PC-9 (cell line): Measurements from ENCODE around the gene PRRT2. TPM values are rescaled to one million over a fixed set of nuclear protein-coding genes. Genes with fewer than 3 reads are reported as not detected.

Source experiments
- BruUV-seq: library from RNA; stranded (reverse); fragments of 400-500 nt; replicated peaks from 2 replicates; lab custom pipeline; 2021; lab: Mats Ljungman, UMichigan
- CTCF ChIA-PET: fragments of 300-600 bp; sonication (Branson Sonifier 250); formaldehyde crosslinking; loops from one replicate; lab custom pipeline; 2022; ENCODE audit warnings: antibody characterized with exemption; lab: Charles Lee
- POLR2A ChIA-PET: fragments of 300-600 bp; sonication (Branson Sonifier 250); formaldehyde crosslinking; loops from one replicate; lab custom pipeline; 2022; ENCODE audit warnings: antibody characterized with exemption; ENCODE audit not compliant: unreplicated experiment; lab: Charles Lee
- DNase-seq, 2 experiments: peaks; one replicate each; pipeline versions ENCODE4 v3.0.0 to v3.0.0-alpha.2; 2015 to 2022; ENCODE audit warnings: mixed read lengths in 1 of 2
- H2AFZ ChIP-seq: fragments of 200-600 bp; sonication (generic); 2 replicates; pipeline ENCODE4 v1.8.1; 2017; ENCODE audit warnings: antibody characterized with exemption
- H3F3A ChIP-seq: fragments of 200-600 bp; sonication (generic); 2 replicates; pipeline ENCODE4 v1.8.1; 2017; ENCODE audit warnings: antibody characterized with exemption, mild to moderate bottlenecking, low read depth; ENCODE audit not compliant: insufficient read depth
- H3K27ac ChIP-seq: fragments of 200-600 bp; sonication (generic); 2 replicates; pipeline ENCODE4 v1.6.1; 2016; ENCODE audit warnings: mixed run types
- H3K27me3 ChIP-seq: fragments of 200-600 bp; sonication (generic); 2 replicates; pipeline ENCODE4 v1.6.1; 2016; ENCODE audit warnings: low read depth, mixed run types; ENCODE audit not compliant: insufficient read depth
- H3K36me3 ChIP-seq: fragments of 200-600 bp; sonication (generic); 2 replicates; pipeline ENCODE4 v1.6.1; 2016; ENCODE audit warnings: low read depth, mixed run types
- H3K4me1 ChIP-seq: fragments of 200-600 bp; sonication (generic); replicated peaks from 2 replicates; pipeline ENCODE4 v1.6.1; 2016; ENCODE audit warnings: mixed run types; ENCODE audit not compliant: insufficient read depth
- H3K4me2 ChIP-seq: fragments of 200-600 bp; sonication (generic); 2 replicates; pipeline ENCODE4 v1.6.1; 2017; ENCODE audit warnings: mixed run types
- H3K4me3 ChIP-seq: fragments of 200-600 bp; sonication (generic); 2 replicates; pipeline ENCODE4 v1.6.1; 2016; ENCODE audit warnings: mixed run types
- H3K79me2 ChIP-seq: fragments of 200-600 bp; sonication (generic); 2 replicates; pipeline ENCODE4 v1.6.1; 2017; ENCODE audit warnings: low read depth, mixed run types
- H3K9me2 ChIP-seq: fragments of 200-600 bp; sonication (generic); 2 replicates; pipeline ENCODE4 v1.8.1; 2017; ENCODE audit warnings: mild to moderate bottlenecking; ENCODE audit not compliant: insufficient read depth
- H3K9me3 ChIP-seq: fragments of 200-600 bp; sonication (generic); 2 replicates; pipeline ENCODE4 v1.8.1; 2016; ENCODE audit warnings: low read depth; ENCODE audit not compliant: insufficient read depth
- H4K20me1 ChIP-seq: fragments of 200-600 bp; sonication (generic); 2 replicates; pipeline ENCODE4 v1.8.1; 2017; ENCODE audit not compliant: insufficient read depth
- CTCF ChIP-seq: fragments of 200-600 bp; sonication (generic); conservative IDR thresholded peaks from 2 replicates; pipeline ENCODE4 v1.6.1; 2017; ENCODE audit warnings: mixed run types, antibody characterized with exemption, mild to moderate bottlenecking, moderate library complexity
- EZH2 ChIP-seq: fragments of 200-600 bp; sonication (generic); IDR thresholded peaks from 2 replicates; pipeline ENCODE4 v1.8.0; 2017; ENCODE audit warnings: antibody characterized with exemption, low read depth
- intact Hi-C: fragments of 100-400 bp; cut with micrococcal nuclease; formaldehyde crosslinking; loops from one replicate; pipeline ENCODE4 v1.10.0; 2022; ENCODE audit not compliant: unreplicated experiment
- total RNA-seq: library from RNA; stranded (reverse); gene quantifications from 2 replicates; pipeline ENCODE4 v1.2.3, GENCODE V29; 2021

Gene PRRT2
- total RNA-seq, 1 experiment from 2014 or later, result 4.9 TPM

- CTCF ChIA-PET, result no interaction called here
- H3K9me2 ChIP-seq, result no peaks in the 10 kb centered on the region
- TF ChIP-seq EZH2, result no peak
- TF ChIP-seq CTCF, result no peak
- peaks cover 17% of the 10 kb centered on the region for H3K79me2 ChIP-seq
- DNase-seq, result no peak
- H3K4me1 ChIP-seq, result peaks cover 39% of the 10 kb centered on the region
- peaks cover 10% of the 10 kb centered on the region; the same call in 1 of the 2 replicates for H4K20me1 ChIP-seq
- intact Hi-C loops, result loop anchor here (2.0 to 10.0 kb wide), 2 partner anchors 185 to 215 kb away; partner anchors contain the start of gene HIRIP3
- no peak overlapping the region for H3K27ac ChIP-seq
- POLR2A ChIA-PET, result no interaction called here
- peak overlapping the region; percentile 91; the same call in 1 of the 2 replicates for H3K4me2 ChIP-seq
- H3K4me3 ChIP-seq, result no peak overlapping the region
- H3K27me3 ChIP-seq, result no peaks in the 10 kb centered on the region
- no TSS peak for BruUV-seq
- H2AFZ ChIP-seq, result no peak overlapping the region
- 0 out of 2 replicates have a peak, but pooled peaks cover 9% of the 10 kb centered on the region for H3K36me3 ChIP-seq
- H3K9me3 ChIP-seq, result no peaks in the 10 kb centered on the region
- H3F3A ChIP-seq, result peaks cover 57% of the 10 kb centered on the region
Measured at GRCh38 chr16:29809850-29810698, 1.9 kb upstream of the PRRT2 start.

GRCh38 chr16:29810699-29811169 lies 1.3 kb upstream of the PRRT2 start:
- TF ChIP-seq EZH2 (no peak), CTCF (no peak)
- Histone ChIP-seq H3K79me2 (peaks cover 17% of the 10 kb centered on the region), H3K36me3 (0 out of 2 replicates have a peak, but pooled peaks cover 9% of the 10 kb centered on the region), H2AFZ (no peak overlapping the region), H3K9me2 (no peaks in the 10 kb centered on the region), H3K9me3 (no peaks in the 10 kb centered on the region), H3K4me3 (peak overlapping the region; percentile 58; the same call in 1 of the 2 replicates), H4K20me1 (peaks cover 10% of the 10 kb centered on the region; the same call in 1 of the 2 replicates), H3K4me1 (peaks cover 44% of the 10 kb centered on the region), H3K4me2 (peak overlapping the region; percentile 91), H3K27ac (no peak overlapping the region), H3F3A (peaks cover 58% of the 10 kb centered on the region), H3K27me3 (no peaks in the 10 kb centered on the region)
- no peak for DNase-seq
- CTCF ChIA-PET, result no interaction called here
- POLR2A ChIA-PET, result interaction anchor here (0.6 kb wide), 1 partner anchor 9 kb away, joined by 3 read pairs; the partner anchor contains the start of gene MVP
- intact Hi-C loops, result loop anchor here (2.0 to 10.0 kb wide), 2 partner anchors 184 to 216 kb away; partner anchors contain the start of gene HIRIP3
- BruUV-seq, result TSS peak; percentile 17

GRCh38 chr16:29811170-29811895 lies 660 bp upstream of the PRRT2 start:
- Histone ChIP-seq H2AFZ (peak overlapping the region; percentile 68), H3K4me1 (peaks cover 44% of the 10 kb centered on the region), H3K27me3 (no peaks in the 10 kb centered on the region), H3K27ac (0 out of 2 replicates have a peak overlapping the region, but pooled peaks have one; percentile 9), H3K9me2 (no peaks in the 10 kb centered on the region), H3K9me3 (no peaks in the 10 kb centered on the region), H3K4me2 (peak overlapping the region; percentile 91), H3K4me3 (peak overlapping the region; percentile 58), H3K36me3 (0 out of 2 replicates have a peak, but pooled peaks cover 9% of the 10 kb centered on the region), H4K20me1 (peaks cover 10% of the 10 kb centered on the region; the same call in 1 of the 2 replicates), H3K79me2 (peaks cover 17% of the 10 kb centered on the region), H3F3A (peaks cover 58% of the 10 kb centered on the region)
- no peak for TF ChIP-seq CTCF
- no peak for TF ChIP-seq EZH2
- intact Hi-C loops, result loop anchor here (2.0 to 10.0 kb wide), 2 partner anchors 183 to 217 kb away; partner anchors contain the start of gene HIRIP3
- ChIA-PET CTCF (interaction anchor here (0.6 to 0.9 kb wide), 3 partner anchors 37 to 88 kb away, joined by 3 to 15 read pairs (median 8); partner anchors contain the start of genes CDIPT and SEZ6L2), POLR2A (interaction anchor here (0.6 kb wide), 3 partner anchors 9 to 283 kb away, joined by 3 to 5 read pairs (median 3); partner anchors contain the start of gene MVP)
- BruUV-seq, result no TSS peak
- DNase-seq, result peak; percentile 93 to 99
